HuH-7.5 (cell line): ENCODE measurements around the gene HSF2BP.
"Not testable (repeated sequence)": the region's sequence is repeated elsewhere in the genome, so short reads cannot be mapped to it uniquely, and the experiment has no call there.

ENCODE experiments used
- DNase-seq: peaks from one replicate; pipeline ENCODE4 v3.0.0; 2011; ENCODE audit warnings: low spot score

HSF2BP gene

DNA sequence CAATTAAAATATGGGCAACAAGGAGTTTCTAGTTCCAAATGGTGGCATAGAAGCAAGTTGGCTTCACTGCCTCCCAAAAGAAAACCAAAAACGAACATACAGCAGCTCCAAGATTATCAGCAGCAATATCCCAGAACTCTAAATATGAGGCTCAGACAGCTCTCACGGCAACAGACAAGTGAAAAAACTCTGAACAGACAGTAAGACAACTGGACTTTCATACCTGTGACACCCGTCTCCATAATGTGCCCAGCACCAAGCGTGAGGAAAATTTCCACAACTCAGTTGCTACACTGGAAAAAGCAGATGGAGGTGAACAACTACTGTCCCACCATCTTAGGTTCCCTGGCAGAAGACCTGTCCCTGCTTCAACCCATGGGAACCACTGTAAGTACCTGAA lies 39.9 kb downstream of the HSF2BP start:
- DNase-seq = no peak

DNA sequence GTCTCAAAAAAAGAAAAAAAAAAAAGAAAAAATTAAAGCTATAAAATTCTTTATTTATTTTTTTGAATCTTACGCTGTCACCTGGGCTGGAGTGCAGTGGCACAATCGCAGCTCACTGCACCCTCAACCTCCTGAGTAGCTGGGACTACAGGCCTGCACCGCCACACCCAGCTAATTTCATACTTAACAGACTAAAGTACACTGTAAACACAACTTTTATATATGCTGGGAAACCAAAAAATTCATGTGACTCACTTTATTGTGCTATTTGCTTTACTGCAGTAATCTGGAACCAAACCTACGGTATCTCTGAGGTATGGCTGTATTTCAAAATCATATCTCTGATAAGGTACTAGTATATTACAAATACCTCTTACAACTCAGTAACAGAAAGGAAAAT lies 40.3 kb downstream of the HSF2BP start:
- no peak for DNase-seq

DNA sequence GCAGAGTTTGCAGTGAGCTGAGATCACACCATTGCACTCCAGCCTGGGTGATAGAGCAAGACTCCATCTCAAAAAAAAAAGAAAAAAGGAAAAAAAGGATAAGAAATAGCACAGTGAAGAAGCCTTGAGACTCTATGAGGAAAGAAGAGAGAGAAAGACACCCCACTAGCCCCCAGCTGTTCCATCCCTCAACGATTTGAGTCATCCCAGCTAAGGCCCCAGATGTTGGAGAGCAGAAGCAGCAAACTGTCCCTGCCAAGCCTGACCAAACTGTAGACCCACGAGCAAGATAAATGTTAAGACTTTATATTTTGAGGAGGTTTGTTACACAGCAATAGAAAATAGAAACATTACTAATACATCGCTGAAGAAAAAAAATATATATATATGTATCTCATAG lies 42.4 kb downstream of the HSF2BP start:
- DNase-seq = not testable (repeated sequence)

DNA sequence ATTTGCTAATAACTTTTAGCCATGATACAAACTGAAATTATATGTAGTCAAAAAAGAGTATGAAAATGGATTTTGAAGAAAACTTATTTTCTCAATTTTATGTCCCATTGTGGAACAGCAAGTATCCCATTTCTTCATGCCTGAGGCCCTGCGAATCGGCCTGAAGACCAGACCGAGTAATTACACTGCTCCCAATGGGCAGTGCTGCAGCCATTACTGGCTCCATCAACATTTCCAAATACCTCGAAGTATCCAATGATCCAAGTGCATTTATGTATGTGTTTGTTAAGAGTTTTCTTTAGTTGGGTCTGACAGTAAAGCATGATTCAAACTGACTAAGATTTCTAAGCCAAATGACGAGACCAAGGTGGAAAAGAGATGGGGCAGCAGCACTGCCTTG lies 44.4 kb downstream of the HSF2BP start:
- DNase-seq = no peak

DNA sequence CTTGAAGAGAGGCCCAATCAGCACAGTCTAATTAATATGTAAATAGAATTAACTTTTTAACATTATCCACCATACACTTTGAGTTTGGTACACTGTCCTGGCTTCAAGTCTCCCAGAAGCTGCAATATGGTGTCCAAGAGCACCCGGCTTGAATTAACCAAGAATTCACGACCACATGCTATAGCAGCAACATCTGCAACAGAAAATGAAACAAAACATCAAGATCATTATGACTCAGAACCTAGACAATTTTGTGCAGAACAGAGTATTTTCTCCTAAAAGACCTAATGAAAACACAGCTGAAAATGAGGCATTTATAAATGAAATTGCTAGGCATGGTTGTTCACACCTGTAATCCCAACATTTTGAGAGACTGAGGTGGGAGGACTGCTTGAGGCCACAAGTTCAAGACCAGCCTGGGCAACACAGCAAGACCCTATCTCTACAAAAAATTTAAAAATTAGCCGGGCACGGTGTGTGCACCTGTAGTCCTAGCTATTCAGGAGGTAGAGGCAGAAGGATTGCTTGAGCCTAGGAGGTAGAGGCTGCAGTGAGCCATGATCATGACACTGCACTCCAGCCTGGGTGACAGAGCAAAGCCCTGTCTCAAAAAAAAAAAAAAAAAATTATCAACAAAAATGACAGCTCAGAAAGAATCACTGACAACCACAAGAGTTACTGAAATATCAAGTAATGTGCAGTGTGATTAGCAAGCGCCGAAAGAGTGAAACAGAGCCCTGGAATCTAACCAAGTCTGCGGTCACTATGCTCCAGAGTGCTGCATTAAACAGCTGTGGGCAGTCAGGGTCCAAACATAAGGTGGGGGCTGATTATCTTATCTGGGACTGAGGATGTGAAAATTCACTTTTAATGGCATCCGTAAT lies 45.3 kb downstream of the HSF2BP start:
- no peak for DNase-seq

DNA sequence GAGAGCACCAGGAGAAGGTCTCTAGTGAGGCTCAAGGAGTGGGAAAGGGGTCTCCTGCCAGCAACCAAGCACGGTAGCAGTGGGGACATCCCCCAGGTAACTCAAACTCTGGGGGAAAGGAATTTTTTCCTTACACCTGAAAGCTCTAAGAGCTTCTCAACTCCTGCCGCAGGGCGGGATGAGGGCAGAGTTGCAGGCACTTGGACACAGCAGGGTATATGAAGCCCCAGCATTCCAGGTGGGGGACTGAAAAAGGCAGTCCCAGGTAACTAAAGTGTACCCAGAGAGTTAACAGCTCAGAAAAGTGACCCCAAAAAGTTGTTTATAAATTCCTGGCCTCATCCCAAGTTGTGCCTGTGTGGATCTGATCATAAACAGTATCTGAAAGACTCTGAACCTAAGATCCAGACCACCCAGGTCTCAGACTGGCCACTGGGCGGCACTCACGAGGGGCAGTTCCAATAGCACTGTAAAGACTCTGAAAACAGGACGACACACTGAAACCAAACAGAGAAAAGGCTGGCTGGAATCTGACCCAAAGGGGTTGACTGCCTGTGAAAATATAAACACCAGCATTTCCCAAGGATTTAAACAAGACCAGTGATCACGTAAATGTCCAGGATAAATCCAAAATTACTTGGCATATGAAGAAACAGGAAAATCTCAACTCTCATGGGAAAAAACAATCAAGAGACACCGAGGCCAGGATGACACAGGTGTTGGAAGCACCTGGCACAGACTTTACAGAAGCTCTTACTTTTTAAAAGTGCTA lies 47.5 kb downstream of the HSF2BP start:
- DNase-seq = peak; percentile 28

DNA sequence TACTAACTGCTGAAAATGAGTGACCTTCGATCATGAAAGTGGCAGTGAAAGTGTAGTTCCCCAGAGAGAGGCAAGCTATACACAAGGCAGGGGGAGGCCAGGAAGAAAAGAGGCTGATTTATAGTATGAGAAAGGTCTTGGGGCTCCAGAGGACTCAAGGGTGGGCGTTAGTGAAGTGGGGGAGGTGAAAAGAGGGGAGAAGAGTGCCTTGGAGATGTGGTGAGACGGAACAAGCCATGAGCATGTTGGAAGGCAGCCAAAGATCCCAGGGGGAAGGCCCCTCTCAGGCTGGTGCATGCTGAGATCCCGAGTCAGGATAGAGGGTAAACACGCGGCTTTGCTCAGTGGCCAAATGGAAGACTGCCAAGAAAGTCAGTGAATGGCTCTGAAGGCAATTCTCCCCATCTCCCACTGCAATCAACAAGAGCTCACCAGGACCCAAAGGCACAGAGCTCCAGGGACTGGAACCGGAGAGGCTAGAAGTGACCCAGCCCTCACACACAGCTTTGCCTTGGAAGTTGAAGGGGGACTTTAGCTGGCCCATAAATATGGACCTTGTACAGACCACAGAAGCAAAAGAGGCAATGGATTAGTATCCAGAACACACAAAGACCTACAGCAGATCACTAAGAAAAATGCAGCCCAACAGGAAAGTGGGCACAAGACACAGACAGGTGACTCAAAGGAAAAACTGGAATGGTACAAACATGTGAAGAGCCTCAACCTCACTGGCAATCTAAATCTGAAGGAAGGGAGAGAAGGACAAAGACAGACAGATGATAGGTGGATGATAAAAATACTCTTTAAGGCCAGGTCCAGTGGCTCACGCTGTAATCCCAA lies 49.6 kb downstream of the HSF2BP start:
- DNase-seq = peak; percentile 42

DNA sequence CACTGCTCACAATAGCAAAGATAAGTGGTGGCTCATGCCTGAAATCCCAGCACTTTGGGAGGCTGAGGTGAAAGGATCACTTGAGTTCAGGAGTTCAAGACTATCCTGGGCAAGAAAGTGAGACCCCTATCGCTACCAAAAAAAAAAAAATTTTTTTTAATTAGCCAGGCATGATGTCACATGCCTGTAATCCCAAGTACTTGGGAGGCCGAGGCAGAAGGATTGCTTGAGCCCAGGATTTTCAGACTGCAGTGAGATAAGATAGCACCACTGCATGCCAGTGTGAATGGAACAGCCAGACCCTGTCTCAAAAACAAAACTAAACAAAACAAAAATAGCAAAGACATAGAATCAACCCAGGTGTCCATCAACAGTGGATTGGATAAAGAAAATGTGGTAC lies 50.6 kb downstream of the HSF2BP start:
- no peak for DNase-seq

DNA sequence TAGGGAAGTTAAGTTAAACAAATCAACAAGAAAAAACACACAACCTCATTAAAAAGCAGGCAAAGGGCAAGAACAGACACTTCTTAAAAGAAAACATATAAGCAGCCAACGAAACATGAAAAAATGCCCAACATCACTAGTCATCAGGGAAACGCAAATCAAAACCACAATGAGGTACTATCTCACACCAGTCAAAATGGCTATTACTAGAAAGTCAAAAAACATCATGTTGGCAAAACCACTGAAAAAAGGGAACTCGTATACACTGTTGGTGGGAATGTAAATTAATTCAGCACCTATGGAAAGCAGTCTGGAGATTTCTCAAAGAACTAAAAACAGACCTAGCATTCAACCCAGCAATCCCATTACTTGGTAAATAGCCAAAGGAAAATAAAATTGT lies 51.1 kb downstream of the HSF2BP start:
- DNase-seq = no peak

DNA sequence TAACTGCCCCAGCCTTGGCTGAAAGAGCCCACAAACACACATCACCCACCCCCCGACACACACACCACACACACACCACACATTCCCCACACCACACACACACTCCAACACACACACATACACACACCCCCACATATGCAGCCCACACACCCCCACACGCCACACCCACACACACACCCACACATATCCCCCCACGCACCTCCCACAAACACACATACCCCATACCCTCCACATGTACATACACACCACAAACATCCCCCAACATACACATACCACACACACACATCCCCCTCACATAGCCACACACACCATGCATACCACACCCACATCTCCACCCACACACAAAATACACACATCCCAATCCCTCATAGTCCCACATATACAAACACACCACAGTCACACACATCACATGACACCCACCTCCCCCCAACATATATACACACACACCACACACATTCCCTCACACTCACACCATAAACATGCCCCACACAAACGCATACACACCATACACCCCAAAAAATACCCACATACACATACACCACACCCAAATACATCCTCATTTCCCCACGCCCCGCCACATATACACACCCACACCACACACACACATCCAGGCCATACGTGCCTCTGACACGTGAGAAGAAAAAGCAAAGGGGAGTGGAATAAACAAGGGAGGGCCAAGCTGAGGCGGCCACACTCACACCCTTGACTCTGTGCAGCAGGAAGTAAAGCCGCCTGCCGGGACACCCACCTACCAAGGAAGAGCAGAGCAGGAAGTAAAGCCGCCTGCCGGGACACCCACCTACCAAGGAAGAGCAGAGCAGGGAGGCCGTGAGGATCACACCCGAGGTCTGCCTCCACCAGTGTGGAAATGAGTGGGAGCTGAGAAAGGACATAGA lies 53.7 kb downstream of the HSF2BP start:
- DNase-seq = no peak

DNA sequence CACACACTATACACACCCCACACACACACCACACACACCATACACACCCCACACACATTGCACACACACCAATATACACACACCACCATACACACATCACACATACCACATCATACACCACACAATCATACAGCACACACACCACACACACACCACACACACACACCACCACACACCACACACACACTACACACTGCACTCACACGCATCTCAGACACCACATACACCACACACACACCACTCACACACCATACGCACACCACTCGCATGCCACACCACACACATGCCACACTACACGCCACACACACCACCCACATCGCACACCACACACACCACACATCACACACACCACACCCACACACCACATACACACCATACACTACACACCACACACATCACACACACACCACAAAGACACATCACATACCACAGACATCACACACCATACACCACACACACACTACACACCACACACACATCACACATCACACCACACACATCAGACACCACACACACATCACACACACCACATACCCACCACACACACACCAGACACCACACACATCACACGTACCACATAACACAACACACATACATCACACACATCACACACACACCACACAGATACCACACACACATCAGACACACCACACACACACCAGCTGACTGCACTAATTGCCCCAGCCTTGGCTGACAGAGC lies 54.6 kb downstream of the HSF2BP start:
- no peak for DNase-seq

DNA sequence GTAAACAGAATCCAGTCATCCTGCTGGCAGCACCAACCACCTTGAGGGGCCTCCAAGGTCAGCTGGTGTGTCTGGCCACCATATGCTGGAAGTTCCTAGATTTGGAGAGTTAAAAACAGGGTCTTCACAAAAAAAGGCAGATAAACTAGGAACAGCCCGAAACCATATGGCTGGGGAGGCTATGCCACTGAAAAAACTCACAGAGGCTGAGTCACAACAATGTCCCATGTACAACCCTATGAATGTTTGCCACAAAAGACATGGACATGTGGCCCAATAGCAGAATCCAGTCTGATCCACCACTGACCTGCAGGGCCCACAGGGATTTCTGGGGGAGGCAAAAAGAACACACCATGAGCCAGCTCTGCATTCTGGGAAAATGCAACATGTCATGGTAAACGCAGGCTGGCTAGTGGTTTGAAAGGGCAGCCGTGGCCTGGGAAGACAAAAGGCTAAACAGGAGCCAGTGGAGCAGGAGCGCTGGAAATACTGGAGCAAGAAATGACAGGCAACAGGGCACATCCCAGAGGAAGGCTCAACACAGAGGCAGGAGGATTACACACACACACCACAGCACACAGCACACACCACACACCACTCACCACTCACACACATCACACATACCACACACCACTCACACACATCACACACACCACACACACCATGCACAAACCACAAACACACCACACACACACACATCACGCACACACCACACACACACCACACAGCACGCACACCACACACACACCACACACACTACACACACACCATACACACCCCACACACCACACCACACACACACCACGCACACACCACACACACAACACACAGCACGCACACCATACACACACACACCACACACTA lies 55.4 kb downstream of the HSF2BP start:
- DNase-seq = no peak

DNA sequence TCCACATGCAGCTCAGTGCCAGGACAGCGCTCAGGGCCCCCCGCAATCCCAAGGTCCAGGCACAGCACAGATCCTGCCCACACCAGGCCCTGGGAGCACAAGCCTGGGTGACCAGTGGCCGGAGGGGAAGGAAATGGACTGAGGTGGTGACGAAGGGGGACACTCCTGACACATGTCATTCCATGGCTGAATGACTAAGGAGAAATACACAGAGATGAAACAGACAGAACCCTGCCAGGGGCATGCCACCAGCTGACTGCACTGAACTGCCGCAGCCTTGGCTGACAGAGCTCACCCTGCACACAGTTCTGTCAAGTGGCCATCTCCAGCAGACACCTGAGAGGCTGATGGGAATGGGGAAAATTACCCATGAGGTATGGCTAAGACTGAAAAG lies 56.1 kb downstream of the HSF2BP start:
- no peak for DNase-seq

DNA sequence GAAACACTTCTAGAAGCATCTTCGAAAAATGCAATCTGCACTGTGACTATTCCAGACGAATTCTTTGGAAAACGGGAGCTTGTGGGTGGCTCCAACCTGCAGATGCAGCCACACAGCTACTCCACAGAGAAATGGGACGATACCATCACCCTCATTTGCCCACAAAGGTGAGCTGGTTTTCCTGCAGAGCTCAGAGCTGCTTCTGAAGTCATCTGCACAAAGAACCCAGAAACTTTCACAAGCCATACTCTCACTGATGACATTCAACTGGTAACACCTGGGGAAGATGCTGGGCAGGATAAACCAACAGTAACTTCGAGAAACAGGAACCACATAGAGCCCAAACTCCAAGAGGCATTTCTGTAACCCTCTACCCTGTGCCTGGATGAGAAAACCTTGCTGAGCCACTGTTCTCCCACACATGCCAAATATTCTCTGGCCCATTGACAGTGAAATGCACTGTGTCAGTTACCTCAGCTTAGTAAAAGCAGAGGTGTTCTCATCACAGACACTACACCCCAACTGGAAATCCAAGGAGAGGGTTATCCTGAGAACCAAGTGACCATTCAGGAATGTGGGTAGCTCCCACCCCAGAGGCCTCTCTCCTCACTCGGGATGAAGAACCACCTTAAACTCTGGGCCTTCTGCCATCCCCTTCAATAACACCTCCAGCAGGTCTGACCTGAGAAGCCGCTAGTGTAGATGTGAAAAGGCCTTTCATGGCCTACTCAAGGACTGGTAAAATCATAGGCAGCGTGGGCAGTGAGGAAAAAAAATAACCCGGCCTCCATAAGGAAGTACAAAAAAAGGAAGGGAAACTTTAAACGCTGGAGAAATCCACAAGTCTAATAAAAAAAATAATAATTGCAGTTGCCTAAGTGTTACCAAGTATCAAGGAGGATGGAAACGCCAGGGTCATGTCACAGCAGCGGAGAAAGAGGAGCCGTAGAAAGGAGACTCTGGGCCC lies 56.7 kb downstream of the HSF2BP start:
- no peak for DNase-seq

DNA sequence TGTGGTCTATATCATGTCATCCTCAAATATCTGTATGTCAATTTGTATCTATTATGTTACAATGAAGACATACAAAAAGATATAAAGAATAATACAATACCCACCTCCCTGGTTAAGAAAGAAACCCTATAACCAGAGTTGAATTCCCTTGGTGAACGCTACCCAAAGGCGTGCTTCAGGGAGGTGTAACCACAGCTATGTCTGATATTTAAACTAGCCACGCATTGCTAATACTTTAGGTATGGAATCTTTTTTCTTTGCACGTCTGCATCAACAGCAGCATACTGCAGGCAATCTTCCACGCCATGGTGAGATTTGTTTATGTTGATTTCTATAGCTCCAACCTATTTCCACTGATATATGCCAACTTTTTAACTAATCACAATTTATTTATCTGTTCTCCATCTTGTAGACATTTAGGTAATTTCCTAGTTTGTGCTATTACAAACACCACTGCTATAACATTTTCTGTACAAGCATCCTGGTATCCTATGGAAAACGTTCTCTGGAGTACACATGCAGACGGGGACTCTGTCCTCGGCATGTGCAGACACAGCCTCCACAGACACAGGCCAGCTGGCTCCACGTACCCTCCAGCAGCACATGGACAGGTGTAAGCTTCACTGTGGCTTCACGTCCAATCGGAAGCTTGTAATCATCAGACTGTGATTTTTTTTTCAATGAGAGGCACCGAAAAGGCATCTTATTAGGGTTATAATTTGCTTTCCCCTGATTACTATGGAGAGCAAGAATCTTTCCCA lies 58.5 kb downstream of the HSF2BP start:
- DNase-seq = no peak

DNA sequence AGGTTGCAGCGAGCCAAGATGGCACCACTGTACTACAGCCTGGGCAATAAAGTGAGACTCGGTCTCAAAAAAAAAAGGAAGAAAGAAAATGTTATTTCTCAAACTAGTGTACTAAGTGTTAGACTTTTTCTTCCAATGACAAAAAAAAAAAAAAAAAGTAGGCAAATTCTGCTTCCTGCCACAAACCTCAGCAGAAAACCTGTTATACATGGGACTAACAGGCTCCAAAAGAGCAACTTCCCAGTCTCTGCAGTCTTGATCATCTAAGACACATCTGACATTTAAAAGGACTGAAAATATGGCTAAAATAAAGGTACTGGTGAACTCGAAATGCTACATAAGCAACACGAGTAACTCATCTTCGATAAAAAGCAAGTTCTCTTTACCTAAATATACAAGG lies 59.6 kb downstream of the HSF2BP start:
- no peak for DNase-seq

DNA sequence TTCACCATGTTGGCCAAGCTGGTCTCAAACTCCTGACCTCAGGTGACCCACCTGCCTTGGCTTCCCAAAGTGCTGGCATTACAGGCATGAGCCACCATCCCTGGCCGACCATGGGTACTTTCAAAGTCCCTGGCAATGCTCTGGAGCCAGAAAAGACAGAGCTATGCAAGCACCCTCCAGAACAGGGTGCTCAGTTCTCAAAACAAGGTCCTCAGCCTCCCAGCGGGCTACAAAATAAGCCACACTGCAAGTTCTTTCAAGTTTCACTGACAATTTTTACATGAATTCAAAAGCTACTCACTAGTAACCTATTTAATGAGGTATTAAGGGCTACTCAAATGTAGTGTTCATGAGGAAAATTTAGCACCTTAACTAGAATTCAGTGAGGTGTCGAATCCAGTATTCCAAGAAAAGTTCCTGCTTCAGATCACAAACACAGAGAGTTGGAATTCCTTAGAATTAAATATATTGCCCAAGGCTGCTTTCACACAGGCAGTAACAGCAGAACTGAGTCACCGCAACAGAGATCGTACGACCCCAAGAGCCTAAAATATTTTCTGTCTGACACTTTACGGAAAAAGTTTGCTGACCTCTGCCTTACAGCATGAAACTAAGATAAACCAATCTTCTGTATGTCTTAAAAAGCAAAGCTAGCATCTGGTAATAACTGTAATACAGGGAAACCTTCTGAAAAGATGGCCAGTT lies 60.7 kb downstream of the HSF2BP start:
- no peak for DNase-seq
